IPS-18c (cell line): Measurements from ENCODE around the gene CCDC148.

Source experiments
- H3K4me3 ChIP-seq: 2 replicates; pipeline ENCODE4 v1.7.0; 2013; ENCODE audit warnings: low read depth, mild to moderate bottlenecking, low read length, moderate library complexity; ENCODE audit not compliant: insufficient read depth
- H3K9me3 ChIP-seq: one replicate; pipeline ENCODE4 v1.6.1; 2013; ENCODE audit warnings: mild to moderate bottlenecking, low read length, moderate library complexity; ENCODE audit not compliant: control insufficient read depth, insufficient read depth

Gene CCDC148

DNA sequence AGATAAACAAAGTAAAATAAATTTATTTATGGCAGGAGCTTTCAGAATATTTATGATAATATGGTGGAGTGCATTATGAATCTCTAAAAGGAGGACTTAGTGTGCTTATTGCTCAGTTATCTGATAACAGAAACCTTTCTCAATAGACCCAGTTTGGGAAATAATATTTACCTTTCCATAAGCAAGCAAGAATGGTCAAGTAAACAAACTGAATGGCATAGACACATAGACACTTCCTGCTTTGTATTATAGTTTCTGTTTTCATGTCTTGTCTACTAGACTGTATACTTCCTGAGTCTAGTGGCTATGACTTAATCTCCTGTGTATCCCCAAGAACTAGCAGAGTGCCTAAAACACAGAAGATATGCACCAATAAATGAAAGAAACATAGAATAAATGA lies 267.0 kb downstream of the CCDC148 start:
- Histone ChIP-seq H3K4me3 (no peak overlapping the region), H3K9me3 (no peaks in the 10 kb centered on the region)

DNA sequence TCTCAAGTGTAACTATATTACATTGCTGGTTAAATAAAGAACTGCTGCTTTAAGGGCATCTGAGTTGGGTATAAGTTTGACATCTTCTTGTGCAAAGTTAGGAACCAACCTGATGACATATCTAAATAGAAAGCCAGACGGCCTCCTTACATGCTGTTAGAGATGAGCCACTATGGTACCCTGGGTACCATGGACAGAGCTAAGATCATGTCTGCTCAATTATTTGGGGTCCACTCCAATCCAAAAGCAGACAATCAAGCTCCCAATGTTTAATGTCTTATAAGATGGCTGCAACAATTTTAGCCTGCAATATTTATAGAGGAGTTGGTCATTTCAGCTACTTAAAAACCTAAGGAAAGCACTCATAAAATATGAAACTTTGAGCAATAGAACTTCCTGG lies 268.6 kb downstream of the CCDC148 start:
- Histone ChIP-seq H3K9me3 (no peaks in the 10 kb centered on the region), H3K4me3 (no peak overlapping the region)

DNA sequence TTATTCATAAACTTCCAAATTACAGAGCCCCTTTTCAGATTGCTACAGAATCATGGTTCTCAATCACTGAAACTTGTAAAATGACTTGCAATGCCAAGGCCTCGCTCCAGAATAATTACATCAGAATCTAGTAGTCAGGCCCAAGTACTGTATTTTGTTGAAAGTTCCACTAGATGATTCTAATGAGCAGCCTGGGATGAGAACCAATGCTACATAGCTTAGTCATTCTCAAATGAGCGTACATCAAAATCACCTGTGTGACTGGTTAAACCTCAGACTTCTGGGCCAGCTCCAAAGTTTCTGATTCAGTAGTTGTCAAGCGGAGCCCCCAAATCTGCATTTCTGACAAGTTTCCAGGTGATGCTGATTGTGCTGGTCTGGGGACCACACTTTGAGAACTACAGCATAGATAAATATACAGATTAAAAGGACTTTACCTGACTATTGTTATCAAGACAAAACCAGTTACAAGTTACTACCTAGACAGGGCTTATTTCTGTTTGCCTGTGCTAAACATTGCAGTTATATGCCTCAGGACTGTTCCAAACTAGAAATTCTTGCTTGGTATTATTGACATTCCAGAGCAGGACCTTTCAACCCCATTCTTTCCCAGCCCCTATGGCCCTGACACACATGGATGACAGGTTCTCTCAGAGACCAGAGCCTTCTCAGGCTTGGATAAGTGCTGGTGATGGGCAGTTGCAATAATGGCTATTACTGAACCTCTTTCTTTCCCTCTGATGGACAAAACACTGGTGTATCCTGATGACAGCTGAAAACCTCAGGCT lies 271.8 kb downstream of the CCDC148 start:
- H3K9me3 ChIP-seq = no peaks in the 10 kb centered on the region
- no peak overlapping the region for H3K4me3 ChIP-seq

DNA sequence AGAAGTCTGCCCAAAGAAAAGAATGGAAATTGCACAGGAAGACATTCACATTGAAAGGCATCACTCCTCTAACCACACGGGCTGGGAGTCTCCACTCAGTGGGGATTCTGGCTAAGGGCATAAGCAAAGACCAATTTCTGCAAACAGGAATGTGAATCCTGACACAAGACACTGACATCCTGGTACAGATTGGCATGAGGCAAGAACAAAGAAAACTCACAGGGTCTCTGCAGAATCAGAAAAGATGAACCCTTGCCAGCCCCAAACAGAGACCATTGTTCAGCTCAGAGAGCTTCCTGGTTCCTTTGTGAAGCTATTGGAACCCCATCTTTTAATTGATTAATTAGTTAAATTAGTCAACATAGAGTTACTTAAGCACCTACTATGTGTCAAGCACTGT lies 272.6 kb downstream of the CCDC148 start:
- Histone ChIP-seq H3K9me3 (no peaks in the 10 kb centered on the region), H3K4me3 (no peak overlapping the region)

DNA sequence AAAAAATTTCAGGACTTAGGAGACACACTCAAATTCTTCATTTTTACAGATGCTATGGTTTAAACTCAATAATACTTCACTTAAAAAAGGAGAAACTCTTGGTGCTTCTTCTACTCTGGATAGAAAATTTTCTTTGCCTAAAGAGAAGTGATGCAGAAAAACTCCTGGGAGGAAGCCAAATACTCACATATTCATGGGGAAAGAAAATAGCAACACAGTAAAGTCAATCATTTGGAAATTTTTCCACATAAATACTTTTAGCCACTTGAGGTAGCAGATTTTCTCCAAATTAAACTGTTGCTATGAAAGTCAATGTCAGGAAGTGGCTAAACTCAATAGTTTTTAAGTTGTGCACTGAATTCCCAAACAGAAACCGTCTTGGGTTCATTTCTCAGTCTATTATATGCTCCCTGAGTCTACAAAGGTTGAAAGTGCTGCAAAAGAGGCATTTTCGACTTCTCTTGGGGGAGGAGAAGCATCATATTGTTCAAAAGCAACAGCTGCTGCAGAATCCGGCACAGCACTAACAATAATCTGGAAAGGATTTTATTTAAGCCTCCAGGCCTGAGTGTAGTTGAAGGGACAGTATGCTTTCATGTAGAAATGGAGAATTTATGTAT lies 273.8 kb downstream of the CCDC148 start:
- H3K4me3 ChIP-seq = no peak overlapping the region
- no peaks in the 10 kb centered on the region for H3K9me3 ChIP-seq

DNA sequence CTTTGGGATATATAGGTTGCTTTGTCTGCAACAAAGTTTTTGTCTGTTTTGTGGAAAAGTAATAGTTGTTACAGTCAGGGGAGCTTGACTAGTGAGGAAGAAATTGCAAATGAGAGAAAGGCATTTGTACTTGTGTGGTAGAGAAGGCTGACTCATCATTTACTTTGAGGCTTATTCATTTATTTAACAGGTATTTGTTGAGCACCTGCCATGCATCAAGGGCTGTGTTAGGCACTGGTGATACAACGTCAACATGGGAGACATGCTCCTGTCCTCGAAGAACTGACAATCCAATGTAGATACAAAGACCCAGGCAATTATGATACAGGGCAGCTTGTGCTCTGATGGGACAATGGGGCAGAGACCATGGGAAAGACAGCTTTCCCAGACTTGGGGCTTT lies 275.4 kb downstream of the CCDC148 start:
- Histone ChIP-seq H3K4me3 (no peak overlapping the region), H3K9me3 (no peaks in the 10 kb centered on the region)

DNA sequence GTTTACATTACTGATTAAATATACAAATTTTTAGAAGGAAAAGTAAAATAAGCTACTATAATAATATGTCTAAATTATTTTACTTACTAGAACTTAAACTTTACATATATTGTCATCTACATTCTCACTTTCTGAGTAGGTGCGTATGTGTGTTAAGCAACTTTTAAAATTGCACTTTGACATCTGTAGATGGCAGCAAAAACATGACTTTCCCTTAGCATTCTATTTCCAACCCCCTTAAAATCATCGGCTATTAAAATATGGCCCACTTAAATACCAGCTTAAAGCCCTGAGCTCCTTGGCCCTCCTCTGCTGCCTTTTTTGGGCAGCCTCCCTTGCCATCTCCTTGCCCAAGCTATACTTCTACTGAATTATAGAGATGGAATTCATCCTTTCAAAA lies 276.9 kb downstream of the CCDC148 start:
- no peak overlapping the region for H3K4me3 ChIP-seq

DNA sequence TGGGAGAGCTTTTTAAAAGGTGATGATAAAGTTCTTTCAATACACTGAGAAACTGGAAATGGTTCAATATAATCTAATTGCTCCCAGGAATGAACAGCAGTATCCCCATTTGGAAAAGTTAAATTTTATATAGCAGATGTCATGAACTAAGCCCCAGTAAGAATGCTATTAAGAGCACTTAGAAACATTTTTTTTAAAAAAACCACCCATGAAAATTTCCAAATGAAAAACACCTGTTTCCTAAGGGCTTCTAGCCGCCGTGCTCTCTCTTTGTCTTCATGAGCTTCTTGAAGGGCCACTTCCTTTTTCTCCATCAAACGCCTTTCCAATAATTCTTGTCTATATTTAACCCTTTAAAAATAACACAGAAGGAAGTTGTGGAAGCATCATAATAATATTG lies 277.9 kb downstream of the CCDC148 start:
- H3K4me3 ChIP-seq = no peak overlapping the region

More for the DNA sequence above, 276.9 kb downstream of the CCDC148 start:
- no peaks in the 10 kb centered on the region for H3K9me3 ChIP-seq

DNA sequence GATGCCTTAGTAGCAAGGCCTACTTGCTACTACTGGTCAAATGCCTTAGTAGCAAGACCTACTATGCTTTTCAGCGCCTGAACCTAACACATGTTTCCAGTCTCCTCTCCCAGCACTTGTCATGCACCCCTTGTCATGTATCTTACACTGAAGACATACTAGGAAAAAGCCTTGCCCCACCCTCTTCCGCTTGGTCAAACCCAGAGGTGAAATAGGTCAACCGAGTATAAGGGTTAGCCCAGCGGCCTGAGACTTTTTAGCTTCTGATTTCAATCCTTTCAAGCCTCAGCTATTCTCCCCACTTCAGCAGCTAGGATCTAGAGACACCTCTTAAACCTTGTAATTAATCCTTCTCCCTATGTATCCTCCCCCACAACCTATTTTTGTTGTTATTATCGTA lies 281.6 kb downstream of the CCDC148 start:
- H3K9me3 ChIP-seq = no peaks in the 10 kb centered on the region
- no peak overlapping the region for H3K4me3 ChIP-seq

More for the DNA sequence above, 277.9 kb downstream of the CCDC148 start:
- H3K9me3 ChIP-seq = no peaks in the 10 kb centered on the region

DNA sequence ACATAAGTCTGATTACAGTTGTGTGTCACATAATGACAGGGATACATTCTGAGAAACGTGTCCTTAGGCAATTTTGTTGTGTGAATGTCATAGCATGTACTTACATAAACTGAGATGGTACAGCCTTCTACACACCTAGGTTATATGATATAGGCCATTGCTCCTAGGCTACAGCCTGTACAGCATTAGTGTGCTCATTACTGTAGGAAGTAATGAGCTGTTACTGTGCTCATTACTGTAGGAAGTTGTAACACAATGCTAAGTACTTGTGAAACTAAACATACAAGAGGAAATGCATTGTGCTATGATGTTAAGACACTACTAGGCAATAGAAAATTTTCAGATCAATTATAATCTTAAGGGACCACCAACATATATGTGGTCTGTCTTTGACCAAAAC lies 282.1 kb downstream of the CCDC148 start:
- Histone ChIP-seq H3K9me3 (no peaks in the 10 kb centered on the region), H3K4me3 (no peak overlapping the region)

DNA sequence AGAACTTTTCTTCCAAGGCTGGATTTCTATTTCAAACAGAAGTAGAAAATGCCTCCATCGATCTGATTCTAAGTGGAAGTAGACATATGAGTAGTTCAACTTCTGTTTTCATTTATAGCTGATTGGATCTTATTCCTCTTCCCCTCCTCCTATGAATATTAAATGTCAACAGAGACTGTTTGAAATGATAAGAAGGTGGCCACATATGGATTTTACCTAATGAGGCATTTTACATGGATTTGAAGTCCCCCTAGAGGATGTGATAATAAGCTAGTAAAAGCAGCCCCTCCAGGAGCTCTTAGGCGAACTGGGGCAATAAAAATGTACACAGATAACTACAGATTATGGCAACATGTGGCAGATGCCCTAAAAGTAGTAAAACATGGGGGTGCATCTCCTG lies 283.8 kb downstream of the CCDC148 start:
- H3K9me3 ChIP-seq = no peaks in the 10 kb centered on the region
- no peak overlapping the region for H3K4me3 ChIP-seq

DNA sequence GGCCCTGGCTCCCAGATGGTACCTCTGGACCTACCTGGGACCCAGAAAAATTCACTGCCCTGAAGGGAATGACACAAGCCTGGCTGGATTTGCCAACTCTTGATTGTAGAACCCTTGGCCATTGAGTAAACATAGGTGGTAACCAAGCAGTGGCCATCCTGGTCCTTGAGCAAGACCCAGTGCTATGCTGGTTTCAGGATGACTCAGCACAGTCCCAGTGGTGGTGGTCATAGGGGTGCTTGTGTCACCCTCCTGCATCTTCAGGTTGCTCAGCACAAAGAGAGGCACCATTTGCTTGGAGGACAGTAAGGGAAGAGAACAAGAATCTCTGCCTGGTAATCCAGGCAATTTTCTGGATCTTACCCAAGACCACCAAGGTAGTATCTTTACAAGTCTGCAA lies 302.0 kb downstream of the CCDC148 start:
- no peak overlapping the region for H3K4me3 ChIP-seq
- H3K9me3 ChIP-seq = no peaks in the 10 kb centered on the region

DNA sequence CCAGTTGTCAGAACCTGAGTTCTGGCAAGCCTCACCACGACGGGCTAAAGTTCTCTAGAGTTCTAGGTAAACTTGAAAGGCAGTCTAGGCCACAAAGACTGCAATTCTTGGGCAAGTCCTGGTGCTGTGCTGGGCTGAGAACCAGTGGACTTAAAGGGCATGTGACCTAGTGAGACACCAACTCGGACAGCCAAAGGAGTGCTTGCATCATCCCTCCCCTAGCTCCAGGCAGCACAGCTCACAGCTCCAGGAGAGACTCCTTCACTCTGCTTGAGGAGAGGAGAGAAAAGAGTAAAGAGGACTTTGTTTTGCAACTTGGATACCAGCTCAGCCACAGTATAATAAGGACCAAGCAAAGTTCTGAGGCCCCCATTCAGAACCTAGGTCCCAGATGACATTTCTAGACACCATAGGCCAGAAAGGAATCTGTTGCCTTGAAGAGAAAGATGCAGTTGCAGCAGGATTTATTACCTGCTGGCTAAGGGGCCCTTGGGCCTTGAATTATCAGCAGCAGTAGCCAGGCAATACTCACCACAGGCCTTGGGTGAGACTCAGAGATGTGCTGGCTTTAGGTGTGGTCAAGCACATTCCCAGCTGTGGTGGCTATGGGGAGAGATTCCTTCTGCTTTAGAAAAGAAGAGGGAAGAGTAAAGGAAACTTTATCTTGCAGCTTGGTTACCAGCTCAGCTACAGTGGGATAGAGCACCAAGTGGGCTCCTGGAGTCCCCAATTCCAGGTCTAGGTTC lies 303.1 kb downstream of the CCDC148 start:
- Histone ChIP-seq H3K9me3 (no peaks in the 10 kb centered on the region), H3K4me3 (no peak overlapping the region)

DNA sequence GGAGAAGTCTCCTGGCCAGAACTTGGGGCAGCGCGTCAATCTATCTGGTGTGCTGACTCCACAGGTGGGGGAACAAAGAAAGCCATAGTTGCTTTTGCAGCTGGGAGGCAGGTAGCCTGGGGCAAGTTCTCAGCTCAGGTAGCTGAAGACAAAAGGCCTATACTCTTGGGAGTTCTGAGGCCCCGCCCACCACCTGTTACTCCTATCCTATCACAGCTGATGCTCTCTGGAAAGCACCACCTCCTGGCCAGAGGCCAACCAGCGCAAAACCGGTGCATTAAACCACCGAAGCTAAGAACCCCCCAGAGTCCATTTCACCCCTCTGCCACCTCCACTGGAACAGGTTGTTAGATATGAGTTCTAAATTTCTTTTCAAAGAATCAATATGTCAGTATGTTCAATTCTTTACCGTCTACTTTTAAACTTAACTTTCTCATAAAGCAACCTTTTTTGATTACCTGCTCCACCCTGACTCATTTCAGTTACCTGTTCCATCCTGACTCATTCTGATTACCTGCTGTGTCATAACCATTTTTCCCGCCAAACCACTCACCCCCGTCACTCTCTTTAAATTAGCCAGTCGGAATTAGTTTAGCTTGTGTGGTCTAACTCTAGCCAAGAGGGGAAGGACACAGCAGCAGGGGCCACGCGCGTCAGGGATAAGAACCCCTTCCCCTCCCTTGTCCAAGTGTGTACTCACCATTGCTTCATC lies 311.5 kb downstream of the CCDC148 start:
- Histone ChIP-seq H3K4me3 (no peak overlapping the region), H3K9me3 (peaks cover 2% of the 10 kb centered on the region)

DNA sequence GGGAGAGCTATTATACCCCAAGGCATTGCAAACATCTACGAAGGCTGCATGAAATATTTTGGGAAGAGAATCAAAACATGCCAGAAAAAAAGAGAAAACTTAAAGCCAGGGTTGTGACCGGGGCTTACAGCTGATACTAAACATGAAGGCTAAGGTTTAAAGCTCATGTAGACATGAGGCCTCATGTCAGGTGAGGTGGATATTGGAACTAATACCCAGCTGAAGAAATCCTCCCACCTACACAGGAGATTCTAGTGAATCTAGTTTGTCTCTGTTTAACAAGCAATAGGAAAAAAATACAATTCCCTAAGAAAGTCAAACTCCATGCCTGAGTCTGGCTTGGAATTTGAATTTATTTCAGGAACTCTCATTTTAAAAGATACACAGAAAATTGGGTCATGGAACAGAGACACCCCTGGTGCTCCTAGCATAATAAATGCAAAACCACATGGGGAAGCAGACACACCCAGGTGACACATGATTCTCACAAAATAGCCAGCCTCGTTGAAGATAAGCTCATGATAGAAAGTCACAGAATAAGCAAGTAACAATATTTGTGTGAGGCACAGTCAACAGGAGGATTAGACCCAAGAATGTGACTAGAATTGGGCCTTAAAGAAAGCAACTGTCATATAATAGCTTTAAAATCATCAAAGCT lies 312.7 kb downstream of the CCDC148 start:
- H3K4me3 ChIP-seq = no peak overlapping the region
- H3K9me3 ChIP-seq = peaks cover 2% of the 10 kb centered on the region

DNA sequence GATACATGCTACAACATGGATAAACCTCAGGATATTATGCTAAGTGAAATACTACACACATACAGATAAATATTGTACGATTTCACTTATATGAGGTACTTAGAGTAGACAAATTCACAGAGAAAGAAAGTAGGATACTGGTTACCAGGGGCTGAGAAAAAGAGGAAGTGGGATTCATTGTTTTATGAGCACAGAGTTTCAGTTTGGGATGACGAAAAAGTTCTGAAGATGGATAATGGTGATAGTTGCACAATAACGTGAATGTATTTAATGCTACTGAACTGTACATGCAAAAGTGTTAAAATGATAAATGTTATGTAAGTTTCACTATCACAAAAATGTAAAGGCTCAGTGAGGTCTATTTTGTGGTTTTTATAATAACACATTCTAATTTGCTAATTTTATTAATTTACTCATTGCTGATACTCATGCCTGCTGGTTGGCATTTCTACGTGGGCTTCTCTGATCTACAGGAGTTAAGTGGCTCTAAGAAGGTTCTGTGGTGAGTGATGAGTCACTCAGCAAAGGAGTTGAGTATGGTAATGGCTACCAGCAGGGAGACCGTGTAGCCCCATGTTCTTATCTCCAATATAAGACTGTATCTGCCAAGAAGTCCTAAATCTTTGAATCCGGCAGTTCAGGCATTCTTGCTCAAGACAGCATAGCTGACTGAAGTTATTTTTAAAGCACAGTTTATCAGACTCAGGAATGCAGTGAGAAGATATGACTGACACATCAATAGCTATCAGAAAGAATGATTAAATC lies 313.8 kb downstream of the CCDC148 start:
- H3K4me3 ChIP-seq = no peak overlapping the region
- H3K9me3 ChIP-seq = peaks cover 2% of the 10 kb centered on the region
